DOHH2 (cell line): Measurements from ENCODE around the gene OTULINL.

Experiments used
- H3F3A ChIP-seq: fragments of 200-600 bp; sonication (generic), shearing (Covaris generic); 2 replicates; pipeline ENCODE4 v1.6.0; 2016; ENCODE audit warnings: antibody characterized with exemption, mild to moderate bottlenecking; ENCODE audit not compliant: control insufficient read depth, insufficient read depth
- H3K27ac ChIP-seq: fragments of 200-600 bp; sonication (generic); 2 replicates; pipeline ENCODE4 v1.5.1; 2014; ENCODE audit warnings: low read depth, mild to moderate bottlenecking, low read length, moderate library complexity
- H3K27me3 ChIP-seq: fragments of 200-600 bp; sonication (generic); 2 replicates; pipeline ENCODE4 v1.6.1; 2014; ENCODE audit warnings: mild to moderate bottlenecking, low read length, mixed read lengths; ENCODE audit not compliant: control insufficient read depth
- H3K36me3 ChIP-seq: fragments of 200-600 bp; sonication (generic); 2 replicates; pipeline ENCODE4 v1.6.1; 2014; ENCODE audit warnings: mild to moderate bottlenecking, low read length, moderate library complexity, mixed read lengths; ENCODE audit not compliant: control insufficient read depth
- H3K4me1 ChIP-seq: fragments of 200-600 bp; sonication (generic); 2 replicates; pipeline ENCODE4 v1.6.1; 2014; ENCODE audit warnings: mild to moderate bottlenecking, low read length, mixed read lengths; ENCODE audit not compliant: control insufficient read depth
- H3K4me2 ChIP-seq: fragments of 200-600 bp; sonication (generic); 2 replicates; pipeline ENCODE4 v1.6.0; 2014; ENCODE audit warnings: mild to moderate bottlenecking, low read length, moderate library complexity
- H3K4me3 ChIP-seq: fragments of 200-600 bp; sonication (generic); 2 replicates; pipeline ENCODE4 v1.5.1; 2014; ENCODE audit warnings: mild to moderate bottlenecking, low read length, mixed read lengths
- H3K79me2 ChIP-seq: fragments of 200-600 bp; sonication (generic); 2 replicates; pipeline ENCODE4 v1.6.1; 2014; ENCODE audit warnings: mild to moderate bottlenecking, low read length, mixed read lengths; ENCODE audit not compliant: control insufficient read depth
- H3K9me2 ChIP-seq: fragments of 200-600 bp; sonication (generic); replicated peaks from 2 replicates; pipeline ENCODE4 v1.6.1; 2014; ENCODE audit warnings: mild to moderate bottlenecking, low read length, mixed read lengths; ENCODE audit not compliant: control insufficient read depth
- H3K9me3 ChIP-seq: fragments of 200-600 bp; sonication (generic); 2 replicates; pipeline ENCODE4 v1.6.1; 2014; ENCODE audit warnings: antibody characterized with exemption, low read length, mixed read lengths; ENCODE audit not compliant: control insufficient read depth, insufficient read depth
- H4K20me1 ChIP-seq: fragments of 200-600 bp; sonication (generic); 2 replicates; pipeline ENCODE4 v1.6.0; 2014; ENCODE audit warnings: low read depth, mild to moderate bottlenecking, antibody characterized with exemption, low read length, moderate library complexity; ENCODE audit not compliant: control insufficient read depth, insufficient read depth
- EZH2phosphoT487 ChIP-seq: fragments of 200-600 bp; sonication (generic); IDR thresholded peaks from 2 replicates; pipeline ENCODE4 v1.6.1; 2017; ENCODE audit warnings: borderline replicate concordance, mild to moderate bottlenecking, antibody characterized with exemption, low read length, moderate library complexity, mixed read lengths
- TF ChIP-seq, protein P1 (sequence below): fragments of 200-600 bp; sonication (generic); IDR thresholded peaks from one replicate; pipeline ENCODE4 v1.5.1; 2014; ENCODE audit warnings: antibody characterized with exemption, mild to moderate bottlenecking, low read depth, low read length; ENCODE audit not compliant: poor library complexity, severe bottlenecking

The OTULINL gene

DNA sequence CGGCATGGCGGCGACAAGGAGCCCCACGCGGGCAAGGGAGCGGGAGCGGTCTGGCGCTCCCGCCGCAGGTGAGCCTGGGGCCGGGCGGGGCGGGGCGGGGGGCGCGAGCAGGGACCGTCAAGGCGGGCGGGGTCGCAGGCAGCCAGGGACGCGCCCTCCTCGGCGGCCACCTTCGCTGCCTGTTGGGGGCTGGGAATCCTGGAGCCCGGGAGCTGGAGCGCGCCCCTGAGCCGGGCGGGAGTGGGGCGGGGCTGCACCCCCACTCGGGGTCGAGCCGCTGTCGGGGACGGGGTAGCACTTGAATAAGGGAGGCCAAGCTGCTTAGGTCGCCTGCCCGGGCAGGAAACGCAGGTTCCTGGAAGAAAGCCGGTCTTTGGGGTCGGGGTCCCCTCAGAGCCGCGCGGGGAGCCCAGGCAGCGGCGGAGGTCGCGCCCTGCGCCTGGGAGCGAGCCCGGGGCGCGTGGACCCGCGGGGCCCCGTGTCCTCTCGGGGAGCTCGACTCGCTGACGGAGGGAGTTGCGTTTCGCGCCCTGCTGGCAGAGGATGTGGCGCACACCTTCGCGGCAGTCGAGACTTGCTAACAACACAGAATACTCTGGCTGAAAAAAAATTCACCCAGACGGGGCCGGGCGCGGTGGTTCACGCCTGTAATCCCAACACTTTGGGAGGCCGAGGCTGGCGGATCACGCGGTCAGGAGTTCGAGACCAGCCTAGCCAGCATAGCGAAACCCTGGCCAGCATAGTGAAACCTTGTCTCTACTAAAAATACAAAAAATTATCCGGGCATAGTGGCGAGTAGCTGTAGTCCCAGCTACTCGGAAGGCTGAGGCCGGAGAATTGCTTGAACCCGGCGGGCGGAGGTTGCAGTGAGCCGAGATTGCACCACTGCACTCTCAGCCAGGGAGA, 552 bp downstream of the OTULINL start:
- no peak overlapping the region for H3K27ac ChIP-seq

DNA sequence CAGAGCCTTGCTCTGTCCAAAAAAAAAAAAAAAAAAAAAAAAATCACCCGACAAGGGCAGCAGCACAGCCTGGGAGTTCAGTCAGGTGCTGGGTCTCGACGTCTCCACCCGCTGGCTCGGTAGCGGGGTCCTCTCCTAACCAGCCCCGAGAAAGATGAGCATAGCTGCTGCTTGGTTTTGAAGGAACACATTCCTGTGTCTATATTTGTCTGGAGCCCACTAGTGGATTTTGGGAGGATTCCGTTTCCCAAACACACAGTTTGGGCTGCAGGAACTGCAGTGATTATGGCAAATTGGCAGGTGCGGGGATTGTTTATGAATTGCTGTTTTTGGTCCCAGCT, 1.2 kb downstream of the OTULINL start:
- no peak overlapping the region for H3K4me3 ChIP-seq
- peaks cover 11% of the 10 kb centered on the region for H3K4me1 ChIP-seq
- no peaks in the 10 kb centered on the region for H3K36me3 ChIP-seq
- peaks cover 65% of the 10 kb centered on the region for H3K27me3 ChIP-seq
- no peak overlapping the region for H3K27ac ChIP-seq
- H3K9me3 ChIP-seq, result no peaks in the 10 kb centered on the region
- H3K4me2 ChIP-seq, result no peak overlapping the region
- H3F3A ChIP-seq, result no peaks in the 10 kb centered on the region
- no peaks in the 10 kb centered on the region for H3K79me2 ChIP-seq
- H3K9me2 ChIP-seq, result no peaks in the 10 kb centered on the region
- TF ChIP-seq EZH2phosphoT487, result no peak
- TF ChIP-seq, protein P1, sequence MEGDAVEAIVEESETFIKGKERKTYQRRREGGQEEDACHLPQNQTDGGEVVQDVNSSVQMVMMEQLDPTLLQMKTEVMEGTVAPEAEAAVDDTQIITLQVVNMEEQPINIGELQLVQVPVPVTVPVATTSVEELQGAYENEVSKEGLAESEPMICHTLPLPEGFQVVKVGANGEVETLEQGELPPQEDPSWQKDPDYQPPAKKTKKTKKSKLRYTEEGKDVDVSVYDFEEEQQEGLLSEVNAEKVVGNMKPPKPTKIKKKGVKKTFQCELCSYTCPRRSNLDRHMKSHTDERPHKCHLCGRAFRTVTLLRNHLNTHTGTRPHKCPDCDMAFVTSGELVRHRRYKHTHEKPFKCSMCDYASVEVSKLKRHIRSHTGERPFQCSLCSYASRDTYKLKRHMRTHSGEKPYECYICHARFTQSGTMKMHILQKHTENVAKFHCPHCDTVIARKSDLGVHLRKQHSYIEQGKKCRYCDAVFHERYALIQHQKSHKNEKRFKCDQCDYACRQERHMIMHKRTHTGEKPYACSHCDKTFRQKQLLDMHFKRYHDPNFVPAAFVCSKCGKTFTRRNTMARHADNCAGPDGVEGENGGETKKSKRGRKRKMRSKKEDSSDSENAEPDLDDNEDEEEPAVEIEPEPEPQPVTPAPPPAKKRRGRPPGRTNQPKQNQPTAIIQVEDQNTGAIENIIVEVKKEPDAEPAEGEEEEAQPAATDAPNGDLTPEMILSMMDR, result no peak
- H4K20me1 ChIP-seq, result no peaks in the 10 kb centered on the region

More for the DNA sequence above, 552 bp downstream of the OTULINL start:
- Histone ChIP-seq H3K4me1 (peaks cover 11% of the 10 kb centered on the region), H3K79me2 (no peaks in the 10 kb centered on the region), H3K9me3 (no peaks in the 10 kb centered on the region), H4K20me1 (no peaks in the 10 kb centered on the region), H3F3A (no peaks in the 10 kb centered on the region), H3K4me3 (peak overlapping the region; percentile 69), H3K9me2 (no peaks in the 10 kb centered on the region), H3K36me3 (no peaks in the 10 kb centered on the region), H3K4me2 (peak overlapping the region; percentile 73), H3K27me3 (peaks cover 63% of the 10 kb centered on the region)
- TF ChIP-seq EZH2phosphoT487, result 0 out of 2 replicates have a peak, but pooled peaks have one; percentile 26
- TF ChIP-seq, protein P1, result no peak

DNA sequence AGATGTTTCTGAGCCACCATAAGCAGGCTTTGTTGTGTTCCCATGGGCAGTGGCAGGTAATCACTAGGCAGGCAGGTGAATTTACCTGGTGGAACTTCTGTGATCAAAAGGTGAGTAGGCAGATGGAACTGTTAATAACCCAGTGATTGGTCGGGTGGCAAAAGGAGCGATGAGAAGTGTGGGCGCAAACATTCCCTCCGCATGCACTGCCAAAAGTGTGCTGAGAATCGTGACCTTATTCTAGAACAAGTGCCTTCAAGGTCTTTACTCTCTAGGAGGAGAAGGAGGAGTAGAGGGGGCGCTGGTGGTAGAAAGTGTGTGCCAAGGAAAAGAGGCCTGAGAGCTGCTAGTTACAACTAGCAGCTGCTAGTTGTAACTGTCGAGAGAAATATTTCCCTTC, 3.3 kb downstream of the OTULINL start:
- Histone ChIP-seq H3K27ac (no peak overlapping the region), H3K4me3 (no peak overlapping the region), H3K36me3 (no peaks in the 10 kb centered on the region), H3K4me1 (peaks cover 11% of the 10 kb centered on the region), H4K20me1 (no peaks in the 10 kb centered on the region), H3K27me3 (peaks cover 60% of the 10 kb centered on the region), H3F3A (no peaks in the 10 kb centered on the region), H3K79me2 (no peaks in the 10 kb centered on the region), H3K9me2 (no peaks in the 10 kb centered on the region), H3K4me2 (no peak overlapping the region), H3K9me3 (no peaks in the 10 kb centered on the region)
- TF ChIP-seq, protein P1, result no peak
- TF ChIP-seq EZH2phosphoT487, result 0 out of 2 replicates have a peak, but pooled peaks have one; percentile 37
